PC-9 (cell line): ENCODE results near the gene REPS1. TPM values are rescaled to one million over a fixed set of nuclear protein-coding genes. Genes with fewer than 3 reads are reported as not detected.
A peak's percentile ranks its signal among the peaks of the same experiment; 100 is the strongest.
"Not testable (repeated sequence)": the region's sequence is repeated elsewhere in the genome, so short reads cannot be mapped to it uniquely, and the experiment has no call there.

Experiments
- BruUV-seq: library from RNA; stranded (reverse); fragments of 400-500 nt; replicated peaks from 2 replicates; lab custom pipeline; 2021; lab: Mats Ljungman, UMichigan
- CTCF ChIA-PET: fragments of 300-600 bp; sonication (Branson Sonifier 250); formaldehyde crosslinking; loops from one replicate; lab custom pipeline; 2022; ENCODE audit warnings: antibody characterized with exemption; lab: Charles Lee
- POLR2A ChIA-PET: fragments of 300-600 bp; sonication (Branson Sonifier 250); formaldehyde crosslinking; loops from one replicate; lab custom pipeline; 2022; ENCODE audit warnings: antibody characterized with exemption; ENCODE audit not compliant: unreplicated experiment; lab: Charles Lee
- DNase-seq, 2 experiments: peaks; one replicate each; pipeline versions ENCODE4 v3.0.0 to v3.0.0-alpha.2; 2015 to 2022; ENCODE audit warnings: mixed read lengths in 1 of 2
- H2AFZ ChIP-seq: fragments of 200-600 bp; sonication (generic); 2 replicates; pipeline ENCODE4 v1.8.1; 2017; ENCODE audit warnings: antibody characterized with exemption
- H3F3A ChIP-seq: fragments of 200-600 bp; sonication (generic); 2 replicates; pipeline ENCODE4 v1.8.1; 2017; ENCODE audit warnings: antibody characterized with exemption, mild to moderate bottlenecking, low read depth; ENCODE audit not compliant: insufficient read depth
- H3K27ac ChIP-seq: fragments of 200-600 bp; sonication (generic); 2 replicates; pipeline ENCODE4 v1.6.1; 2016; ENCODE audit warnings: mixed run types
- H3K27me3 ChIP-seq: fragments of 200-600 bp; sonication (generic); 2 replicates; pipeline ENCODE4 v1.6.1; 2016; ENCODE audit warnings: low read depth, mixed run types; ENCODE audit not compliant: insufficient read depth
- H3K36me3 ChIP-seq: fragments of 200-600 bp; sonication (generic); 2 replicates; pipeline ENCODE4 v1.6.1; 2016; ENCODE audit warnings: low read depth, mixed run types
- H3K4me1 ChIP-seq: fragments of 200-600 bp; sonication (generic); replicated peaks from 2 replicates; pipeline ENCODE4 v1.6.1; 2016; ENCODE audit warnings: mixed run types; ENCODE audit not compliant: insufficient read depth
- H3K4me2 ChIP-seq: fragments of 200-600 bp; sonication (generic); 2 replicates; pipeline ENCODE4 v1.6.1; 2017; ENCODE audit warnings: mixed run types
- H3K4me3 ChIP-seq: fragments of 200-600 bp; sonication (generic); 2 replicates; pipeline ENCODE4 v1.6.1; 2016; ENCODE audit warnings: mixed run types
- H3K79me2 ChIP-seq: fragments of 200-600 bp; sonication (generic); 2 replicates; pipeline ENCODE4 v1.6.1; 2017; ENCODE audit warnings: low read depth, mixed run types
- H3K9me2 ChIP-seq: fragments of 200-600 bp; sonication (generic); 2 replicates; pipeline ENCODE4 v1.8.1; 2017; ENCODE audit warnings: mild to moderate bottlenecking; ENCODE audit not compliant: insufficient read depth
- H3K9me3 ChIP-seq: fragments of 200-600 bp; sonication (generic); 2 replicates; pipeline ENCODE4 v1.8.1; 2016; ENCODE audit warnings: low read depth; ENCODE audit not compliant: insufficient read depth
- H4K20me1 ChIP-seq: fragments of 200-600 bp; sonication (generic); 2 replicates; pipeline ENCODE4 v1.8.1; 2017; ENCODE audit not compliant: insufficient read depth
- EZH2 ChIP-seq: fragments of 200-600 bp; sonication (generic); IDR thresholded peaks from 2 replicates; pipeline ENCODE4 v1.8.0; 2017; ENCODE audit warnings: antibody characterized with exemption, low read depth
- intact Hi-C: fragments of 100-400 bp; cut with micrococcal nuclease; formaldehyde crosslinking; loops from one replicate; pipeline ENCODE4 v1.10.0; 2022; ENCODE audit not compliant: unreplicated experiment
- total RNA-seq: library from RNA; stranded (reverse); gene quantifications from 2 replicates; pipeline ENCODE4 v1.2.3, GENCODE V29; 2021
- TF ChIP-seq, protein P1 (sequence below): fragments of 200-600 bp; sonication (generic); conservative IDR thresholded peaks from 2 replicates; pipeline ENCODE4 v1.6.1; 2017; ENCODE audit warnings: mixed run types, antibody characterized with exemption, mild to moderate bottlenecking, moderate library complexity

The REPS1 gene
- total RNA-seq, 1 experiment from 2014 or later, result 39.6 TPM

DNA sequence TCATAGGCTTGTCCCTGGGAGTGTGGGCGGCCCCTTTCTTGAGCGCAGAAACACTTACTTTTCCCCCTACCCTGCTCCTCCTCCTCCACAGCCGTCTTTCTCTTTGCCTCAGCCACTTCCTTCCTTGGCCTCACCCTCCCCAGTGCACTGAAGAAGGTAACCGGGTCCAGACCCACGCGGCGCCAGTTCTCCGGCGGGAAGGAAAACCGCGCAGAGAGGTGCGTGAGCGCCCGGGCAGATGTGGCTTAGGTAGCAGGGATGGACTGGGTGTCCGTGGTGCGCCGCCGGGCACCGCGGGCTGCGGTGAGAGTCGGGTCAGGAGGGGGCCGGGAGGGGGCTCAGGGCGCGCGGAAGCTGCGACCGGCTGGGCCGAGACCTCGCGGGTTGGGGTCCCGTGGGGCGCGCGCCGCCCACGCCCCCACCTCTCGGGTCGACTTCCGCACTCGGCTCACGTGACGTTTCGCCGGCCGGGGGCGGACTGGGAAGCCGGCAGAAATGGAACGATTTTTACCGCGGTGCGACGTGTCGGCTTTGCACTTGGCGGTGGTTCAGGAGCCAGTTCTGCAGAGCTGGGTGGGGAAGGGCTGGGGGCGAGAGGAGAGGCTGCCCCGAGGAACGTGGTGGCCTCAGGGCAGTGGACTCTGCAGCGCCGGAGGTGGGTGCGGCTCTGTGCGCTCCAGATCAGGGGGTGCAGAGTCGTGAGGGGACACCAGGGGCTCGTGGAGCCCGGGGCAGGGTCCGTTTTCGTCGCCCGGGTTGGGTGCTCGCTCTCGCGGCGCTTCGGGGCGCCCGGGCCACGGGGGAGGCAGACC is 40.8 kb upstream of the REPS1 start, which contains the start of gene ABRACL:
TSS of gene ABRACL (plus strand) at position 88 of the 812 bp plus-strand sequence. CDS start 5,416 bp downstream, outside the sequence.
- no peaks in the 10 kb centered on the region for H3K9me2 ChIP-seq
- CTCF ChIA-PET, result no interaction called here
- peaks cover 19% of the 10 kb centered on the region for H3K4me1 ChIP-seq
- TF ChIP-seq, protein P1, sequence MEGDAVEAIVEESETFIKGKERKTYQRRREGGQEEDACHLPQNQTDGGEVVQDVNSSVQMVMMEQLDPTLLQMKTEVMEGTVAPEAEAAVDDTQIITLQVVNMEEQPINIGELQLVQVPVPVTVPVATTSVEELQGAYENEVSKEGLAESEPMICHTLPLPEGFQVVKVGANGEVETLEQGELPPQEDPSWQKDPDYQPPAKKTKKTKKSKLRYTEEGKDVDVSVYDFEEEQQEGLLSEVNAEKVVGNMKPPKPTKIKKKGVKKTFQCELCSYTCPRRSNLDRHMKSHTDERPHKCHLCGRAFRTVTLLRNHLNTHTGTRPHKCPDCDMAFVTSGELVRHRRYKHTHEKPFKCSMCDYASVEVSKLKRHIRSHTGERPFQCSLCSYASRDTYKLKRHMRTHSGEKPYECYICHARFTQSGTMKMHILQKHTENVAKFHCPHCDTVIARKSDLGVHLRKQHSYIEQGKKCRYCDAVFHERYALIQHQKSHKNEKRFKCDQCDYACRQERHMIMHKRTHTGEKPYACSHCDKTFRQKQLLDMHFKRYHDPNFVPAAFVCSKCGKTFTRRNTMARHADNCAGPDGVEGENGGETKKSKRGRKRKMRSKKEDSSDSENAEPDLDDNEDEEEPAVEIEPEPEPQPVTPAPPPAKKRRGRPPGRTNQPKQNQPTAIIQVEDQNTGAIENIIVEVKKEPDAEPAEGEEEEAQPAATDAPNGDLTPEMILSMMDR, result no peak
- TF ChIP-seq EZH2, result no peak
- intact Hi-C loops, result loop anchor here (2.0 kb wide), 1 partner anchor 40 kb away; the partner anchor contains the start of gene REPS1
- peaks cover 39% of the 10 kb centered on the region for H3K79me2 ChIP-seq
- no TSS peak for BruUV-seq
- H2AFZ ChIP-seq, result peak within 1 kb of the TSS; percentile 90
- POLR2A ChIA-PET, result interaction anchor here (0.6 kb wide), 1 partner anchor 147 kb away, joined by 4 read pairs; no protein-coding TSS in a partner anchor
- peak within 1 kb of the TSS; percentile 69 for H3K27ac ChIP-seq
- no peaks in the 10 kb centered on the region for H3K9me3 ChIP-seq
- H3K36me3 ChIP-seq, result no peaks in the 10 kb centered on the region
- H3F3A ChIP-seq, result peaks cover 11% of the 10 kb centered on the region
- peak; percentile 46 to 64 for DNase-seq
- peaks cover 9% of the 10 kb centered on the region; the same call in 1 of the 2 replicates for H4K20me1 ChIP-seq
- no peaks in the 10 kb centered on the region for H3K27me3 ChIP-seq
- peak within 1 kb of the TSS; percentile 85 for H3K4me3 ChIP-seq
- peak within 1 kb of the TSS; percentile 89 for H3K4me2 ChIP-seq

DNA sequence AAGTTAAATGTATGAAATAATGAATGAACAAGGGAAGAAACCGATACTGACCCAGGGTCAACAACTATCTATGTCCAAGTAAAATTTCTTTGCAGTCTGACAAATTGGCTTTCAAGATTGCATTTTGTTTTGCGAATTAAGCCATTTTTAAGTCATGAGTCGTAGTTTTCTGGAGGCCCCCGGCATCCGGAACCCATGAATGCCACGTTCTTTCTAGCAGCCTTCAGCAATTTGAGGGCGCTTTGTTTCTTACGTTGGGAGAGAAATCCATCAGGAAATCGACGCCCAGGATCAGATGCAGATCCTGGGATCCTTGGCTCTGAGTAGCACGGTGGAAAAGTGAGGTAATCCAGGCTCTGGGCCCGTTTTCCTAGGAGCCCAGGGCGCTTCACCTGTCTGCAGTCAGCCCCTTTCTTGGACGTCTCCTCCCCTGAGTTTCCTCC is 40.2 kb upstream of the REPS1 start:
- Histone ChIP-seq H3K9me2 (no peaks in the 10 kb centered on the region), H3K27ac (peak overlapping the region; percentile 69), H3F3A (peaks cover 11% of the 10 kb centered on the region), H3K36me3 (no peaks in the 10 kb centered on the region), H3K4me3 (peak overlapping the region; percentile 85), H3K4me2 (peak overlapping the region; percentile 89), H2AFZ (peak overlapping the region; percentile 90), H4K20me1 (peaks cover 9% of the 10 kb centered on the region; the same call in 1 of the 2 replicates), H3K9me3 (no peaks in the 10 kb centered on the region), H3K4me1 (peaks cover 19% of the 10 kb centered on the region), H3K27me3 (no peaks in the 10 kb centered on the region), H3K79me2 (peaks cover 39% of the 10 kb centered on the region)
- TF ChIP-seq, protein P1, result no peak
- TF ChIP-seq EZH2, result no peak
- peak in 1 of 2 experiments; percentile 86 for DNase-seq
- BruUV-seq, result TSS peak; percentile 79
- CTCF ChIA-PET, result no interaction called here
- POLR2A ChIA-PET, result no interaction called here
- intact Hi-C loops, result loop anchor here (2.0 kb wide), 1 partner anchor 39 kb away; the partner anchor contains the start of gene REPS1

DNA sequence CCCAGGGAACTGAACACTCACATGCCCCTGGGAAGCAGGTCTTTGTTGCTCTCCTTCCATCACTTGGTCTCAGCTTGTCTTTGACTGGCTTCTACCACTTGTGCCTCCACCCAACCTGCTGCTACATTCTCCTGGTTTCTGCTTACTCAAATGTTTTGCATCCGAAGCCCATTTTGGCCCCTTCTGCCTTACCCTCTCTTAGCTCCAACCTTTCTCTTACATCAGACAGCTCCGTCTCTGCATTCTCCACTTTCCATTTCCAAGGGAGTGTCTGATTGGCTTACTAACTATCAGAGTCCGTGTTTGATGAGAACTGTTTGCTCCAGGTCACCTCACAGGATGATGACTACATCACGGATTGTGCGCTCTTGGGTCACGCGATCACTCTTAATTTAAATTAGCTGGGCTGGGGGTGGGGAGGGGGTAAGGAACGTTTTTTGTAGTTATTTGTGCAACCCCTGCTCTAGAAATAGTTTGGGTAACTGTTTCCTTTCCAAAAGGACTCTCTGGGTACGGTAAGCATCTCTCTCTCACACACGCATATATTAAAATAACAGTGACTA is 39.6 kb upstream of the REPS1 start:
- no TSS peak for BruUV-seq
- H3K9me2 ChIP-seq, result no peaks in the 10 kb centered on the region
- H3K4me2 ChIP-seq, result peak overlapping the region; percentile 89
- peak overlapping the region; percentile 69 for H3K27ac ChIP-seq
- peaks cover 19% of the 10 kb centered on the region for H3K4me1 ChIP-seq
- H3K27me3 ChIP-seq, result no peaks in the 10 kb centered on the region
- TF ChIP-seq EZH2, result no peak
- TF ChIP-seq, protein P1, result no peak
- peak overlapping the region; percentile 85 for H3K4me3 ChIP-seq
- H3F3A ChIP-seq, result peaks cover 11% of the 10 kb centered on the region
- peaks cover 36% of the 10 kb centered on the region for H3K79me2 ChIP-seq
- H2AFZ ChIP-seq, result peak overlapping the region; percentile 90
- no peaks in the 10 kb centered on the region for H3K9me3 ChIP-seq
- ChIA-PET POLR2A (interaction anchor here (0.6 to 0.7 kb wide), 2 partner anchors 56 to 85 kb away, joined by 7 to 17 read pairs; no protein-coding TSS in a partner anchor), CTCF (no interaction called here)
- H3K36me3 ChIP-seq, result no peaks in the 10 kb centered on the region
- peaks cover 9% of the 10 kb centered on the region; the same call in 1 of the 2 replicates for H4K20me1 ChIP-seq
- peak; percentile 14 to 77 for DNase-seq
- intact Hi-C loops, result loop anchor here (2.0 kb wide), 1 partner anchor 39 kb away; the partner anchor contains the start of gene REPS1

DNA sequence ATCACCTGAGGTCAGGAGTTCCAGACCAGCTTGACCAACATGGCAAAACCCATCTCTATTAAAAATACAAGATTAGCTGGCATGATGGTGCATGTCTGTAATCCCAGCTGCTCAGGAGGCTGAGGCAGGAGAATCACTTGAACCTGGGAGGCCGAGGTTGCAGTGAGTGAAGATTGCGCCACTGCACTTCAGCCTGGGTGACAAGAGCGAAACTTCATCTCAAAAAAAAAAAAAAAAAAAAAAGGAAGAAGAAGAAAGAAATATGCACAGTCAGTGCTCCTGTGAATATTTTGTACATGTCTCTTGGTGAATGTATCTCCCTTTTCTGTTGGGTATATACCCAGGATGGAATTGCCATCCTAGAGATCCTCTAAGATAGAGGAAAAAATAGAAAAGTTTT is 37.4 kb upstream of the REPS1 start:
- BruUV-seq, H3K36me3 ChIP-seq, CTCF ChIA-PET, intact Hi-C loops, H3F3A ChIP-seq, H2AFZ ChIP-seq, POLR2A ChIA-PET, H4K20me1 ChIP-seq, H3K9me3 ChIP-seq, H3K9me2 ChIP-seq, H3K4me2 ChIP-seq, DNase-seq, H3K27ac ChIP-seq, H3K4me3 ChIP-seq, H3K27me3 ChIP-seq: not testable (repeated sequence)
- peaks cover 16% of the 10 kb centered on the region for H3K79me2 ChIP-seq
- peaks cover 18% of the 10 kb centered on the region for H3K4me1 ChIP-seq
